Cortex of kidney (tissue), 1 donor: ENCODE data around the gene RAPGEF1.

Source experiments
- DNase-seq: peaks from one replicate; lab custom pipeline; 2025; lab: John Stamatoyannopoulos, UW

RAPGEF1 gene

DNA sequence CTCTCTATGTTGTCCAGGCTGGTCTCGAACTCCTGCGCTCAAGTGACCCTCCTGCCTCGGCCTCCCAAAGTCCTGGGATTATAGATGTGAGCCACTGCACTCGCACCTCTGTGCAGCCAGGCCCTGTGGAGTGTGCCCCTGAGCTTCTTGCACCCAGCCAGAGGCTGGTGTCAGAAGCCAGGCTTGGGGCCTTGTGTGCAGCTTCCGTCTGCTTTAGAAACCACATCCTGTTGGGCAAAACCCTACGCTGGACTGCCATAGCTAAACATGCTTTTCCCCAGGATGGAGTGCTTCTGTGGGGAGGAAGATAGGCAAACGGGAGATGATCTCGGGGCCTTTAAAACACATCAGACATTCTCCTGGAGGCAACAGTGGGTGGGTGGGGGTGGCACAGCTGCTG, 154.5 kb downstream of the RAPGEF1 start:
- DNase-seq = no peak

DNA sequence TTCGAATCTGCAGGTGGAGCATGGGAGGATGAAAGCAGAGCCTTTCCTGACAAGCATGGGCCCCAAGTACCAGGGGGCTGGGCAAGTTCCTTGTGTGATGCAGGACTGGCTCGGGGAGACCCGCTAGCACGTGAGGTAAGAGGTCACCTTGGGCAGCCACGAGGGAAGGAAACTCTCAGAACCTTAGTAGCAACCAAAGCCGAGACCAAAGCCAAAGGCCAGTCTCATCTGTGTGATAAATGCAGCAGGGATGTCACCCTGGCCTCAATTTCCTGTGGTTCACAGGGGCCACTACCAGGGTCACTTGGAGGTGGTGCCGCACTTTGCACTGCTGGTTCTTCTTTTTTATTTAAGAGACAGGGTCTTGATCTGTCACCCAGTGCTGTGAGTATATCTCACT, 155.0 kb downstream of the RAPGEF1 start:
- DNase-seq = no peak

DNA sequence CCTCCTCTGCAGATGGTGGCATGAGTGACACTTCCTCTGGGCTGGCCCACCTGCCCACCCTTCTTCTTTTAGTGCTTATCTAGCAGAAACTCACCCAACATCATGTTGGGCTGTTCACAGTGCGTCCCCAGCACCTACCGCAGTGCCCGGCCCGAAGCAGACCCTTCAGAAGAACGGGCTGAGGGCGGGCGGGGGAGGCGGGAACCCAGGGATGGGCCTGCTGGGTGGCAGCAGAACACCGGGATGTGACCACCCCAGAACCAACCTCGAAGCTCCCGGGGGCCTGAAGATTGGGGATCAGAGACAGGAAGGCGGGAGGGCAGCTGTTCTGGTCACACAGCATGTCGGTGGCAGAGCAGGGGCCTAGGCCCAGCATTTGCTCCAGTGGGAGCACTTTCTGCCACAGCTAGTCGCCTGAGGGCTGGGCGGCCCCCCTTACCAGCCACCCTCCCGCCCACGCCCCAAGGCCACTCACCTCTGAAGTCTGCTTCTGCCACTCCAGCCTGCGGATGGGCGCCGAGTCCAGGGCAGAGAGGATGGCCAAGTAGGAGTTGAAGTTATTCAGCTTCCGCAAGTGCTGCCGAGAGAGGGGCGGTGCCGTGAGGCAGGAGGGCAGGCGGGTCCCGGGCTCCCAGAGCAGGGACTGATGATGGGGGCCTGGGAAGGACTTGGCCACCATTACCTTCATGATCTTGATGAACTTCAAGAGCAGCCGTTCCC, 155.9 kb downstream of the RAPGEF1 start:
- no peak for DNase-seq

DNA sequence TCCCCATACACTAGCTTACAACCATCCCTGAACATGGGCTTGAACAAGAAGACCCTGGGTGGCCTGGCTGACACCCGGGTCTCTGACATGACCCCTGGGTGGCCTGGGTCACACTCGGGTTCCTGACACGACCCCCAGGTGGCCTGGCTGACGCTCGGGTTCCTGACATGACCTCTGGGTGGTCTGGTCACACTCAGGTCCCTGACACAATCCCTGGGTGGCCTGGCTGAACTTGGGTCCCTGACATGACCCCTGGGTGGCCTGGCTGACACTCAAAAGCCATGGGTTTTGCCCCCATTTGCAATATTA, 156.6 kb downstream of the RAPGEF1 start:
- DNase-seq = no peak

DNA sequence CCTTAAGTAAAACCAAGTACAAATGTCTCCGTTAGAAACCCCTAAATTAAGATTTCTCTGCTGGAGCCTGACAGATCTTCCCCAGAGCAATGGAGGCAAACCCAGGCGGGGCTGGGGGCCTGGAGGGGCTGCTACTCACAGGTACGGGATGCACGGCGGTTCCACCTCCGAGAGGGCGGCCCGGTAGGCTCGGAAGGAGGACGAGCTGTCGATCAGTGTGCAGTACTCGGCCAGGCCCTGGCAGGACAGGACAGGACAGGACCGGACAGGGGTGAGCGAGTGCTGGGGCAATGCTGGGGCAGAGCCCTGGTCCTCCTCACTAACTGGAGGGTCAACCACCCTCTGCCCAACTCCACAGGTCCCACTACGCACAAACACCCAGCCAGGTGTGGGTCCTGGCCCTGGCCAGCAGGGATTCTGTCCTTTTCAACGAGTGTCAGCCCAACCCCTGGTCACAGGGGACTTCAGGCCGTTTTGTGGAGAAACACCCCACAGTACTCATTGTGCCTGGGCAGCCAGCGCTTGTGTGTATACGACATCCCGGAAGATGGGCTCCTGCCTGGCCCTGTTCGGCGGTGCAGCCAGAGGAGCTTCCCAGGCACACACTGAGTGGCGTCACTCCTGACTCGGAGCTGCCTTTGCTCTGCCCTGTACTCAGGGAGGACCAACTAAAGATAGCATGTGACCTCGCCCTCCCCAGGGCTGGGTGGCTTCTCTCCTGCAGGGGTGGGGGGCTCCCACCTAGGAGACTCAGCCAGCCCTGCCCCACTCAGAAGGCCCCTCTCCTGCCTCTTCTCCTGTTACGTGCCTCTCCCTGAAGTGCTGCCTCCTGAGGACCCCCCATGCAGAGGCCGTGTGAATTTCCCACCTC, 157.2 kb downstream of the RAPGEF1 start:
- no peak for DNase-seq

DNA sequence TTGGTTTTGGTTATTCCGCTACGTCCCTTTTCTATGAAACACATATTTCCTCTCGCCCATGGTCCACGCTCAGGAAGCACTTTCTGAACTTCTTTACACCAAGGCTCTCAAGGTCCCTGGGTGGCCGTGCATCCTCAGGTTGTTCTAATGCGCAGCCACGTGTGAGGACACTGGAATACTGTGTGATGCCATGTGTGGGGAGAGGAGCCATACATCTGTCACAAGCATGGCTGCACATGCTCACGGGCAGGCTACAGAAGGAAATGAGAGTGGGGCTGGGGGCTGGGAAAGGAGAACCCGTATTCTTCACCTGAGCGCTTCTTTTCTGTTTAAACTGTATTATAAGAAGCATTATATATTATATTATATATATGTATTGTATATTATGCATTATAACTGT, 157.8 kb downstream of the RAPGEF1 start:
- DNase-seq = no peak

DNA sequence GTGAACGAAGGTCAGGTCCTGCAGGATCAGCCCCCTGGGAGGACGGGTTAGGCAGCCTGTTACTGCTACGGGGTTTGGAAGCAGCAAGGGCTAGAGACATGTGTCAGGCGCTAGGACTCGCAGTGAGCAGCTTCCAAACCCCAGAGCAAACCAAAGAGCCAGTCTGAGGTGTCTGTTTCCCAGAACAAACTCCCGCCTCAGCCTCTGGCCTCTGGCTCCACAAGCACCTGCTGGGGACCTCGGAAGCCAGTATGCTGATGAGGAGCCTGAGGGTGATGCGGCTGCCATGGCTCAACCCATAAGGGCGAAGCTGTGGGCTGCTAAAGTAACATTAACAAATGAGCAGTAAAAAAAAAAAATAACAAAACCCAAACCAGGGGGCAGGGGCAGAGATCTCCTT, 159.5 kb downstream of the RAPGEF1 start:
- no peak for DNase-seq

DNA sequence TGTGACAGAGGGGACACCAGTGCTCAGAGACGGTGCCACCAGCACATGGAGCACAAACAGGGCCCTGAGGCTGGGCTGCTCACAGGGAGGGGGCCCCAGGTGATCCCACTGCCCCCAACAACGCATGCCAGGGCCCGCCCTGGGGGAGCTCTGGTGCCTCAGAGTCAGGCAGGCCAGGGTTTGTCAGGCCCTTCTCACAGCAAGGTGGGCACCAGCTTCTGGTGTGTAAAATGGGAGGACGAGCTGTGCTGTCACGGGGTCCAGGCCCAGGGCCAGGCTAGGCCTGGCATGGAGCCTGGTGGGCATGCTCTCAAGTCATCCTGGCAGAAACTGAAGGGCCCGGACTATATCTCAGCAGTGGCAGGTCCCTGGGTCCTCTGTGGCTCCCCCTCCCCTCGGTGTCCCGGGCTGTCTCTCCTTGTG, 160.1 kb downstream of the RAPGEF1 start:
- DNase-seq = no peak

DNA sequence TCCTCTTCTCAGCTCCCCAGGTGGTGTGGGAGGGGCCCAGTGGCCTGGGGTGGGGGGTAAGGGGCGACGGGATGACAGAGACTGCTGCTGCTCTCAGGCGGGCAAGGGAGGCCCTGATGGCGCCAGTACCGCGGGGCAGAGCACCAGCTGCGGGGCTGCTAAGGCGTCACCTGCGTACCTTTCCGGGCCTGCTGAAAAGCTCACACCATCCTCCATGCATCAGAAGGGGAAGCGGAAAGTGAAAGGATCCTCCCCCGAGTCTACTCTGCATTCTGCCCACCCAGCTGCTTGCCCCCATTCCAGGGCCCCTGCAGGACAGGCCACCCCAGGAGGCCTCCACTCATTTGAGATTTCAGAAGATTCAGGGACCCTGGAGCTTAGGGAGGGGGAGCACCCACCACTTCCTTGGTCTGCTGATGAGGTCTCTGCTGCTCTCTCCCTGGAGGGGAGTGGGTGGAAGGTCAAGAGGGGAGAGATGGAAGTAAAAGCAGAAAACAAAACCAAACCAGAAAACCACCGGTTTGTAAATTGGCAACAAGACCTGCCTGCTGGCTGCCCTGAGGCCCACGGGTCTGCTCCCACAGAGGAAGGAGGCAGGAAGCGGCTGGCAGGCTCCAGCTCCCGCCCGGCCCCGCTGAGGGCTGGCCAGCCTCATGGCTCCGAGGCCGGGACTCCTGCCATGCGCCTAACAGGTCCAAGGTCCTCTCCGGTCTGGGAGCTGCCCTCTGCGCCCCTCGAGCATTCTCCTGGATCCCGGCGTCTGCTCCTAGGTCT, 161.0 kb downstream of the RAPGEF1 start:
- DNase-seq = no peak

DNA sequence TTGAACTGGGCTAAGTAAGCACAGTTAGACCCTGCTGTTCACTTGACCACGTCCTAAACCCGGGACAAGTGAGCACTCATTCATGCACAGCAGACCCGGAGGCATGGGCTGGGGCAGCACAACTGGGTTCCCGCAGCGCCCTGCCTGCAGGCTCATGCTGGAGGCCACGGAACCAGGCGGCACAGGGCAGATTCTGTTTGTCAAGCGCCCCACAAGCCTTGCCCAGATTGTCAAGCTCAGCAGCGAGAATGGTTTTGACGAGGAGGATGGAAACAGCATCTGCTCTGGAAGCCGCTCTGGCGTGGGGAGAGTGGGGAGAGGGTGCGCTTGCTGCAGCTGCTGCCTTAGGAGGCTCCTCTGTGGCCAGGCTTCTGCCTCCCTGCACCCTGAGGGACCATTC, 161.9 kb downstream of the RAPGEF1 start:
- no peak for DNase-seq

DNA sequence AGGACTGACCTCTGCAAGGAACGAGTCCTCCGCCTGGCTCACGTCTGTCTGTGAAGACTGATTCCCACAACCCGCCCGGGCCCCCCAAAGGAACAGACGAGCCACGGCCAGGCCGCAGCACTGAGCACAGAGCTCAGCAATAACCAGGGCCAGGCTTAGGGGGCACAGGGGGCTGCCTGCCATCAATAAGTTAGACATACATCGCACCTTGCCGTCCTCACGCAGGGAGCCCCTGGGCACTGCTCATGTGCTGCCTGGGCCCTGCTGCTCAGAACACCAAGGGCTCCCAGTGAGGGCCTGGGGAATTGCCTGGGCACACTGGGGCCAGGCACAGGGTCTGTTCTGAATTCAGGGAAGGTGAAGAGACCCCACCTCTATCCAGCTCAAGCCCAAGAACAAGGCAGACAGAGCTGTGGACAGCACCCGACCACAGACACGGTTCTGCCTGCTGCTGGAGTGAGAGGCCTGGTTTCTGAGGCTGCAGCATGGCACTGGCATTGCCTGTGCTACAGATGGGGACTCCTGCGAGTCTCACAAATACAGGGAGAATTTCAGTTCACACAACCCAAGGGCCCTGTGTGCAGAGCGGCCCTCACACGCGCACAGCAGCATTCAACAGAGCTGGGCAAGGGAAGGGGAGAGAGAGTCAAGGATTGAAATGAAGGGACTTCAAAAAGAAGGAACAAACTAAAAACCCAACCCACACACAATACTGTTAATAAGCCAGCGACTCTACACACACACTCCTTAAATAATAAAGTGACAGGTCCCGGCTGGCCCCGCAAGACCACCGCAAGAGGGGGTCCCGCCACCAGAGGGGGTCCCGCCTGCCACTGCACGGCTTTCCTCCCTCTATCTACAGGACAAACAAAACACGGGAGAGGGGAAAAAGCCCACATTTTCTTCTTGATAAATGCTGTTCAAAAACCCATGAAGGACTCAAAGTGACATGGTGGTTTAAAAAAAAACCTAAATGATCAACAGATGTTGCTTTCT, 162.6 kb downstream of the RAPGEF1 start:
- DNase-seq = no peak

DNA sequence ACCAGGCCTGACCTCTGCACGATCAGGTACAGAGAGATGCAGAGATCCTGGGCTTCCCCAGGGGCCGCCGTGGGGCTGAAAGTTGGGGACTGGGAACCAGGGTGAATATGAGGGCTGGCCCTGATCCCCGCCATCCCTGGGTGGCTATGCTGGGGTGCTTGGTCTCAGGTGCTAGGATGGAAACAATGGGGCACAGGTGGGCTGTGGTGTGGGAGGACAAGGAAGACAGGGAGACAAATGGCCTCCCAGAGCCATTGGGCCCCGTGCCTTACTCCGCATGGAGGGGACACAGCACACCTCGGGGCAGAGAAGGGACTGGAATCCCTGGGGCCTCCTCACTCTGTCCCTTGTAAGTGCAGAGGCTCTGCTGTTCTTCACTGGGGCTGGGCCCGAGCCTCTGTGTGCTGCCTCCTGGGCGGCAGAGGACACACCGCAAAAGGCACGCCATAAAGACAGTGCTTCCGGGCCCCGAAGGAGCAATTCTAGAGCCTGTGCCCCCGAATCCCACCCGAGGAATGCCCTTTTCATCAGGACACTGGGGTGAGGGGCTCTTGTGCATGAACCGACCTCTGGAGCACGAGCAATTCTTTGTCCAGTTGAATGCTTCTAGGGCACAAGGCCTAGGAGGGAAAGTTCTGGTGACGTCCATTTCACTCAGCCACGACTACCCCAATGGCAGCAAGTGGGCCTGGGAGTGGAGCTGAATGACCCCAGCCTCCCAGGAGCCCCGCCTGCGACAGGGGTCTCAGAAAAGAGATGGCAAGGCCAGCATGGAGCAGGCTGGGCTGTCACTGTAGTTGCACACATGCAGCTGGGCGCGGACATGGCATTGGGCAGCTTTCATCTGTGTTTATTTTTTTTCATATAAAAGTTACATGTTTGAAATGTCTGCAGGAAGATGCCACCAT, 163.7 kb downstream of the RAPGEF1 start:
- DNase-seq = no peak

DNA sequence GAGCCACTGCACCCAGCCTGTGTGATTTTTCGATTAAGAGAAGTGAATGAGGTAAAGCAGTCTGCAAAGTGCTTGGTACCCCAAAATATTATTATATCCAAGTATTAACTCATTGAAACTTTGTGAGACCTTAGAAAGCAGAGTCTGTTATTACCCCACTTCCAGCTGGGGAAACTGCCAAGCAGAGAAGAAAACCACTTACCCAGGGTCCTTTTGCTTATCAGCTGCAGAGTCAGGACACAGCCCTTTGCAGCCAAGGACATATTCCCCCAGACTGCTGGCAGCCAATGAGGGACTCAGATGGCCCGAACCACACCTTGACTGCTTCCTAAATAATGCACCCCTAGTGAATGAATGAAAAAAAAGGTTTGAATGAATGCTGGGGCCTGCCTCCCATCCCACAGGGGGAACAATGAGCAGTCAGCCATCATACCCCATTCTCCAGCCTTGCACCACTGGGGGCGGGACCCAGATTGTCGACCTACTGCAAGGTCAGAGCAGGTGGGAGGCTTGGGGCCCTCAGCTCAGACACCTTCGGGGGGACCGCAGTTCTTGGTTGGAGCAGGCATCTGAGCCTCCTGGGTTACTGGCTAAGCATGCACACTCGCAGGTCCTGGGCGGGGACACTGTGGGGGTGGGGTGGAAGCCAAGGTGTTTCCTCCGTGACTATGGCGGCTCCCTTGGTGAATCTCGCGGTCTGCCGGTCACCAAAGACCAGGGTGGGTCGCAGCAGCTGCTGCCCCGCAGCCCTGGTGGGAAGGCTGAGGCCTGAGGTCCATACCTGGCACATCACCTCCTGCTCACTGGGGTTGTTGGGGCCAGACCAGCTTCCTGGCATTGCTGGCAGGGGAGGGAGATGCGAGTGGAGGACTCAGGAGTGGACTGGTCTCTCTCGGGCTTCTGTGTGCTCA, 164.9 kb downstream of the RAPGEF1 start:
- DNase-seq = no peak

DNA sequence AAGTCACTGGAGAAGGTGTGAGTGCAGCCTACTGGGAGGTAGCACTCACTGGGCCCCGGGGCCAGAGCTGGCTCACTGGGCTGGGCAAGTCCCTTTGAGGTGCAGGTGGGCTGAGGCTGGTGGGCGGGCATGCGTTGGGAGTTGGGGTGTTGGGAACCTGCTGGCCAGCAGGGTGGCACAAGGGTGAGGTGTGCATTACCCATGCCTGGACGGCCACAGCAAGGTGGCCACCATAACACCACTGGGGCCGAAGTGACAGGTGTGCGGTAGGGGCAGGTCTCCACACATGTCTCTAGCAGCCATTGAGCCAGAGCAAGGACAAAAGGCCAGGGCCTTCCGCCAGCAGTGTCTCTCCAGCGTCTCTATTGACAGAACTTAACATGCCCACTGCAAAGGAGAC, 172.0 kb downstream of the RAPGEF1 start:
- DNase-seq = no peak

DNA sequence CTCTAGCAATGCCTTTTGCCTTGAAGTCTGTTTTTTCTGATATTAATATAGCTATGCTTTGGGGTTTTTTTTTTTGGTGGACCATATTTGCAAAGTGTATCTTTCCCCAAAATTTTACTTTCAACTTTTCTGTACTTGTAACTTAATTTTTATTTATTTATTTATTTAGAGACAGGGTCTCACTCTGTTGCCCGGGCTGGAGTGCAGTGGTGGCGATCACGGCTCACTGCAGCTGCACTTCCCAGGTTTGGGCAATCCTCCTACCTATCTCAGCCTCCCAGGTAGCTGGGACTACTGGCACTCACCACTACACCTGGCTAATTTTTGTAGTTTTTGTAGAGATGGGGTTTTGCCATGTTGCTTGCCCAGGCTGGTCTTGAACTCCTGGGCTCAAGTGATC, 173.7 kb downstream of the RAPGEF1 start:
- DNase-seq = no peak

DNA sequence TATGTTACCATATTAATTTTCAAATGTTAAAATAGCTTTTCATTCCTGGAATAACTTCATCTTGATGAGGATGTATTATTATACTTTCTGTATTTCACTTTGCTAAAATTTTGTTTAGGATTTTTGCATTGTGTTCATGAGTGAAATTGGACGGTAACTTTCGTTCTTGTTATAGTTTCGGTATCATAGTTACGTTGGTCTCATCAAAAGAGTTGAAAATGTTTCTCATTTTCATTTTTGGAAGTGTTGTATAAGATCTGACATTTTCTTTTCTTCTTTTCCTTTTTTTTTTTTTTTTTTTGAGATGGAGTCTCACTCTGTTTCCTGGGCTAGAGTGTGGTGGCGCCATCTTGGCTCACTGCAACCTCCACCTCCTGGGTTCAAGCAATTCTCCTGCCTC, 174.5 kb downstream of the RAPGEF1 start:
- DNase-seq = no peak

DNA sequence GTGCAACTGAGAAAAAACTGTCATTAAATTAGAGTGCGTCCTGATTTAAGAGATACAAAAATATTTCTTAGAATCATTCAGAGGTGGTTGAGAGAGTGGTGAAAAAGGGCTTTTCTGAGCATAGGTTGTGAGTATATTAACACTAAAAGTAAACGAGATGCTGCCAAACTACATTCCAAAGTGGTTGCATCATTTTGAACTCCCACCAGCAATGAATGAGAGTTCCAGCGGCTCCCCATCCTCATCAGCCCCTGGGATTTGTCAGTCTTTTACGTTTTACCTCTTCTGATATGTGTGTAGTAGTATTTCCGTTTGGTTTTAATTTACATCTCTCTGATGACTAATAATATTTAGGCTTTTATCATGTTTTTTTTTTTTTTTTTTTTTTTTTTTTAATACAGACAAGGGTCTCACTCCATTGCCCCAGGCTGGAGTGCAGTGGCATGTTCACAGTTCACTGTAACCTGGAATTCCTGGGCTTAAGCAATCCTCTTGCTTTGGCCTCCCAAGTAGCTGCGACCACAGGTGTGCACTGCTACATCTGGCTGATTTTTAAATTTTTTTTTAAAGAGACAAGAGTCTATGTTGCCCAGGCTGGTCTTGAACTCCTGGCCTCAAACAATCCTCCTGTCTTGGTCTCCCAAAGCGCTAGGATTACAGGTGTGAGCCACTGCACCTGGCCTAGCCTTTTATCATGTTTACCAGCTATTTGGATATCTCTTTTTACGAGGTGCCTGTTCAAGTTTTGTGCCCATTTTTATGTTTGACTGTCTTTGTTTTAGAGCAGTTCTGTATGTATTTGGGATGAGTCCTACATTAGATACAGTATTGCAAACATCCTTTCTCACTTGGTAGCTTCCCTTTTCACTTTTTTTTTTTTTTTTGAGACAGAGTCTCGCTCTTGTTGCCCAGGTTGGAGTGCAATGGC, 177.6 kb downstream of the RAPGEF1 start:
- DNase-seq = no peak

DNA sequence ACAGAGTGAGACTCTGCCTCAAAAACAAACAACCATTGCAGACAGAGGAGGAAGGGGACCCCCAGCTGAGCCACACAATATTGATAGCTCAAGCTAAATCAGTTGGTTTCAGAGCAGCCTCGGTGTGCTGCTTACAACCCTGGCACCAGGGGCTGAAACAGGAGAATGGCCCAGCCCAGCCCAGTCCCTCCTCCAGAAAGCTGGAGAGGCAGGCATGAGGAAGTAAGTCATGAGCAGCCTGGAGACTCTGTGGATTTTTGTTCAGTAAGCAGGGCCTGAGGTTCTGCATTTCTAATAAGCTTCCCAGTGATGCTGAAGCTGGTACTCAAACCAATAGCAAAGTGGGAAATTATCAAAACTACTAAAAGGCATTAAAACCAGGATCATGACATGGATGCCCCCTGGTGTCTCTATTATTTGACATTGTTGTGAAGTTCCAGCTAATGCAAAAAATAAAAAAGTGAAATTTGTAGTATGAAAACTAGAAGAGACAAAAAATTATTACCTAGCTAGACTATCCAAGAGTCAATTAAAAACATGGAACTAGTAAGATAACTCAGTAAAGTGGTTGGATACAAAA, 180.4 kb downstream of the RAPGEF1 start:
- no peak for DNase-seq
